Lung (tissue), 12 donors: ENCODE measurements around the gene DOCK8. TPM values are rescaled to one million over a fixed set of nuclear protein-coding genes. Genes with fewer than 3 reads are reported as not detected.
"Not testable (repeated sequence)": the region's sequence is repeated elsewhere in the genome, so short reads cannot be mapped to it uniquely, and the experiment has no call there.

Experiments
- ATAC-seq: fragments of 200-7000 bp; cut with Tn5 transposase; one replicate; pipeline ENCODE4 v1.9.1; 2020; ENCODE audit warnings: moderate number of reproducible peaks; ENCODE audit not compliant: insufficient read depth, low FRiP score
- DNase-seq, 3 donors: peaks; one replicate each; pipeline ENCODE4 v3.0.0-alpha.2; 2013 to 2017
- H3K27ac ChIP-seq, 2 donors: one replicate each; pipeline ENCODE4 v1.5.1; 2013; ENCODE audit warnings: mild to moderate bottlenecking in 2 of 2, moderate library complexity in 2 of 2, control low read depth in 1 of 2, inconsistent platforms in 1 of 2, low read depth in 1 of 2, low read length in 1 of 2
- H3K27me3 ChIP-seq, 3 donors: one replicate each; pipeline ENCODE4 v1.5.1; 2013; ENCODE audit warnings: low read length in 2 of 3; ENCODE audit not compliant: control insufficient read depth in 3 of 3, insufficient read depth in 3 of 3
- H3K36me3 ChIP-seq, 4 donors: one replicate each; pipeline ENCODE4 v1.5.1; 2013; ENCODE audit warnings: low read length in 4 of 4, mild to moderate bottlenecking in 1 of 4, moderate library complexity in 1 of 4; ENCODE audit not compliant: control insufficient read depth in 4 of 4, insufficient read depth in 4 of 4
- H3K4me1 ChIP-seq, 5 donors: one replicate each; pipeline ENCODE4 v1.5.1; 2013; ENCODE audit warnings: low read length in 5 of 5, mild to moderate bottlenecking in 2 of 5, moderate library complexity in 1 of 5; ENCODE audit not compliant: control insufficient read depth in 5 of 5, insufficient read depth in 5 of 5
- H3K4me3 ChIP-seq: one replicate; pipeline ENCODE4 v1.5.1; 2013; ENCODE audit warnings: mild to moderate bottlenecking, control low read depth, moderate library complexity
- H3K9ac ChIP-seq, 2 donors: one replicate each; pipeline ENCODE4 v1.5.1; 2013; ENCODE audit warnings: low read length in 2 of 2, control low read depth in 1 of 2; ENCODE audit not compliant: insufficient read depth in 1 of 2
- H3K9me3 ChIP-seq, 4 donors: one replicate each; pipeline ENCODE4 v1.5.1; 2013; ENCODE audit warnings: low read length in 3 of 4, mild to moderate bottlenecking in 1 of 4, moderate library complexity in 1 of 4; ENCODE audit not compliant: control insufficient read depth in 4 of 4, insufficient read depth in 3 of 4
- WGBS, 2 donors: extraction: QIAGEN DNeasy Blood & Tissue Kit; methylation state at CpG; one replicate each; pipeline ENCODE4 v1.1.7; 2013; 5-methylcytosine and 5-hydroxymethylcytosine counted together
- polyA plus RNA-seq, 2 donors: library from polyadenylated mRNA; stranded (reverse); fragments of 200-250 nt; gene quantifications; one replicate each; pipeline ENCODE4 v1.2.1, GENCODE V29; 2013
- total RNA-seq, 2 donors: library from RNA; depleted of rRNA in 1 of 2; stranded (reverse); fragments of >200 nt in 1 of 2; gene quantifications; one replicate each; pipeline ENCODE4 v1.2.1, GENCODE V29; 2014 to 2021
- TF ChIP-seq, protein P1 (sequence below): IDR thresholded peaks from 2 replicates; pipeline ENCODE4 v1.5.1; 2012; ENCODE audit warnings: mild to moderate bottlenecking; ENCODE audit errors: control extremely low read depth, extremely low read depth
- donor health status: control.
- donor health status: control.
- donor health status: Bipolar disorder and iron deficiency.
- donor health status: healthy.
- donor health status: DM: yes; HTN: yes; CAD: no.

Gene DOCK8
- total and polyA plus RNA-seq, 4 donors = 9.6 to 75.1 (median 27.3) TPM

DNA sequence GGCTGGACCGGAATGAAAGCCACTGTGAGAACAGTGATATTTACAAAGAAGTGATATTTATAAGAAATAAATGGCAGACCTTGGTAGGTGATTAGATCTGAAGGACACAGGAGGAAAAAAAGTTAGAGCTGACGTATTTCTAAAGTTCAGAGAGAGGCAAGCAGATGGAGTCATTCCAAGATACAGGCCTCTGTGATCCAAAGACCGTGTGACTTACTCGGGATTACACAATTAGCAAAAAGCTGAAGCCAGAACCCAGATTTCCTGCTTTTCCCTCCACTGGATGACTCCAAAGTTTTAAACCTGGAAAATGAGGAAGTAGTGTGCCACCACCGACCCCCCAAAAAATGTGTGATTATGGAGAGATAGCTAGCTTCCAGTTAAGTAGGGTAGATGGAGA lies 3.1 kb upstream of the DOCK8 start:
- WGBS, 2 donors = 41 to 47% methylated on average over 5 of the region's 5 CpGs
- Histone ChIP-seq H3K36me3 (no peaks in the 10 kb centered on the region), H3K4me1 (no peaks in the 10 kb centered on the region), H3K4me3 (no peak overlapping the region), H3K27ac (no peak overlapping the region), H3K9ac (no peak overlapping the region), H3K9me3 (no peaks in the 10 kb centered on the region), H3K27me3 (peaks cover 0 to 21% (median 15%) of the 10 kb centered on the region in 3 donors)
- DNase-seq = peak in 2 of 3 donors; percentile 20 to 56
- no peak for ATAC-seq
- TF ChIP-seq, protein P1, sequence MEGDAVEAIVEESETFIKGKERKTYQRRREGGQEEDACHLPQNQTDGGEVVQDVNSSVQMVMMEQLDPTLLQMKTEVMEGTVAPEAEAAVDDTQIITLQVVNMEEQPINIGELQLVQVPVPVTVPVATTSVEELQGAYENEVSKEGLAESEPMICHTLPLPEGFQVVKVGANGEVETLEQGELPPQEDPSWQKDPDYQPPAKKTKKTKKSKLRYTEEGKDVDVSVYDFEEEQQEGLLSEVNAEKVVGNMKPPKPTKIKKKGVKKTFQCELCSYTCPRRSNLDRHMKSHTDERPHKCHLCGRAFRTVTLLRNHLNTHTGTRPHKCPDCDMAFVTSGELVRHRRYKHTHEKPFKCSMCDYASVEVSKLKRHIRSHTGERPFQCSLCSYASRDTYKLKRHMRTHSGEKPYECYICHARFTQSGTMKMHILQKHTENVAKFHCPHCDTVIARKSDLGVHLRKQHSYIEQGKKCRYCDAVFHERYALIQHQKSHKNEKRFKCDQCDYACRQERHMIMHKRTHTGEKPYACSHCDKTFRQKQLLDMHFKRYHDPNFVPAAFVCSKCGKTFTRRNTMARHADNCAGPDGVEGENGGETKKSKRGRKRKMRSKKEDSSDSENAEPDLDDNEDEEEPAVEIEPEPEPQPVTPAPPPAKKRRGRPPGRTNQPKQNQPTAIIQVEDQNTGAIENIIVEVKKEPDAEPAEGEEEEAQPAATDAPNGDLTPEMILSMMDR = no peak

DNA sequence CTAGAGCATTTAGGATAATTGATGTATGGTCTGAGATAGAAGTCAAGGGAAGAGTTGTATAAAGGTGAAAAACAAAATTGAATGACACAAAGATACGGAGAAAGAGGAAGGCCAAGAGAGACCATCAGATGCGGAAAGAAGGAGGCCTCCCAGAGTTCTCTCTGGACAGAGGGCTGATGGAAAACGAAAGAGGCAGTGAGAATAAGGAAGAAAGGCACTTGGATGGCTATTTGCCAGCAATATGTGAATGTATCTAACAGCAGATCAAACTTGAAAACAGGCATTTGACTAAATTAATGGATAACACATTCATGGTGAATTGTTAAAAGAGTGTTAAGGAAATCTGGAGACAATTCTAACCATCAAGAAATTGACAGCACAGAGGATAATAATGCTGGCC lies 2.4 kb upstream of the DOCK8 start:
- H3K4me1 ChIP-seq = no peaks in the 10 kb centered on the region
- H3K9me3 ChIP-seq = no peaks in the 10 kb centered on the region
- WGBS, 2 donors = 36 to 60% methylated on average over 3 of the region's 3 CpGs
- DNase-seq (no peak), ATAC-seq (no peak)
- H3K27me3 ChIP-seq = peaks cover 0 to 28% (median 22%) of the 10 kb centered on the region in 3 donors
- H3K36me3 ChIP-seq = no peaks in the 10 kb centered on the region
- no peak overlapping the region for H3K9ac ChIP-seq
- H3K27ac ChIP-seq = no peak overlapping the region
- TF ChIP-seq, protein P1 = no peak
- H3K4me3 ChIP-seq = no peak overlapping the region

DNA sequence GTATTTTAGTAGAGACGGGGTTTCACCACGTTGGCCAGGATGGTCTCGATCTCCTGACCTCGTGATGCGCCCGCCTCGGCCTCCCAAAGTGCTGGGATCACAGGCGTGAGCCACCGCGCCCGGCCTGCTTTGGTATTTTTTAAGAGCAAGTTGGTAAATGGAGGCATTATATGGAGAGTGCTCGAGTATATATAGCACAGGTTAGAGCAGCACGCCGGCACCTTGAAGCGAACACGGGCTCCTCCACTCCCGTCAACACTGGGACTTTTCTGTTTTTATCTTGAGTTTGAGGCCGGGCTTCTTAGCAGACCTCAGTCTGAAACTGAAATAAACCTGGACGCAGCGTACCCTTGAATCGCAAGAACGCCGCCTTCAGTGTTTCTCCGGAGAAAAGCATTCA lies 764 bp upstream of the DOCK8 start:
- H3K9ac ChIP-seq, H3K4me3 ChIP-seq, DNase-seq, H3K4me1 ChIP-seq, ATAC-seq, H3K36me3 ChIP-seq, H3K9me3 ChIP-seq, H3K27ac ChIP-seq: not testable (repeated sequence)
- WGBS, 2 donors = 84% methylated on average over 24 of the region's 24 CpGs
- peaks cover 0 to 38% (median 32%) of the 10 kb centered on the region in 3 donors for H3K27me3 ChIP-seq

DNA sequence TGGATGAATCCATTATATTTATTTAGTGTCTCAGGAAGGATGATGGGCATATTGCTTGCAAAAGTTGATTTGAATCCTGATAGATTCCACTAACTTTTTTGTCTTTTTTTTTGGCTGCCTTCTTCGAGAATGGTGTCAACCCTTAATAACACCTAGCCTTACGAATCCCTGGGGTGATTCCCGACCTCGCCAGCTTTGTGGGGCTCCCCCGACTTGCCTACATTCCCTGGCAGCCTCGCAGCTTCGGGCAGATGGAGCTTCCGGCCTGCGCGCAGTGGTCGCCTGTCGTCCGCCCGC lies 366 bp upstream of the DOCK8 start:
- Histone ChIP-seq H3K36me3 (no peaks in the 10 kb centered on the region), H3K27ac (peak overlapping the region in 1 of 2 donors; percentile 92), H3K4me1 (no peaks in the 10 kb centered on the region), H3K9ac (no peak overlapping the region), H3K27me3 (peaks cover 0 to 38% (median 32%) of the 10 kb centered on the region in 3 donors), H3K9me3 (no peaks in the 10 kb centered on the region), H3K4me3 (peak overlapping the region; percentile 42)
- DNase-seq (no peak), ATAC-seq (no peak)
- TF ChIP-seq, protein P1 = no peak
- WGBS, 2 donors = 2% methylated on average over 14 of the region's 14 CpGs
